Cerebellar nuclear complex (tissue), 1 donor: Measurements from ENCODE around the gene CA4.
A peak's percentile ranks its signal among the peaks of the same experiment; 100 is the strongest.

Experiments used
- DNase-seq, 2 experiments: peaks; one replicate each; lab custom pipeline; 2025; lab: John Stamatoyannopoulos, UW

CA4 gene

GRCh38 chr17:60130466-60130865, 19.3 kb upstream of the CA4 start:
- DNase-seq: no peak

GRCh38 chr17:60134396-60135150, 15.2 kb upstream of the CA4 start:
- DNase-seq: no peak

- DNase-seq: peak; percentile 74 to 81
Observed at GRCh38 chr17:60135151-60135950, 14.4 kb upstream of the CA4 start.

- no peak for DNase-seq
Observed at GRCh38 chr17:60135951-60136666, 13.7 kb upstream of the CA4 start.

- DNase-seq: no peak
Observed at GRCh38 chr17:60137731-60138130, 12.0 kb upstream of the CA4 start.

- no peak for DNase-seq
Observed at GRCh38 chr17:60138769-60139437, 10.9 kb upstream of the CA4 start.

- no peak for DNase-seq
Observed at GRCh38 chr17:60139438-60140285, 10.1 kb upstream of the CA4 start.

GRCh38 chr17:60141111-60142018, 8.4 kb upstream of the CA4 start:
- peak in 1 of 2 experiments; percentile 76 for DNase-seq

- peak; percentile 52 to 54 for DNase-seq
Observed at GRCh38 chr17:60142872-60143499, 6.8 kb upstream of the CA4 start.

GRCh38 chr17:60145006-60145935, 4.5 kb upstream of the CA4 start:
- peak; percentile 85 to 94 for DNase-seq

GRCh38 chr17:60146206-60146605, 3.6 kb upstream of the CA4 start:
- no peak for DNase-seq

GRCh38 chr17:60147553-60148223, 2.1 kb upstream of the CA4 start:
- no peak for DNase-seq

- no peak for DNase-seq
Observed at GRCh38 chr17:60148373-60148772, 1.4 kb upstream of the CA4 start.

GRCh38 chr17:60151355-60151754, 1.6 kb downstream of the CA4 start:
- DNase-seq: no peak

GRCh38 chr17:60153606-60154390, 4.0 kb downstream of the CA4 start:
- DNase-seq: no peak

- no peak for DNase-seq
Observed at GRCh38 chr17:60154616-60155426, 5.0 kb downstream of the CA4 start.
